ENCODE data around the gene HMGCS2. TPM values are rescaled to one million over a fixed set of nuclear protein-coding genes. Genes with fewer than 3 reads are reported as not detected.

Gene HMGCS2
- polyA plus RNA-seq, 2 of the 4 experiments (the other 2 are of a cell fraction): not detected

GRCh38 chr1:119740261-119740660, 28.4 kb downstream of the HMGCS2 start:
- FAIRE-seq (no peak), DNase-seq (ENCODE audit: low read depth in 1 of 2, low spot score in 1 of 2) (no peak), ATAC-seq (no peak)
- ChIA-PET POLR2A (no interaction called here), CTCF (no interaction called here)
- Histone ChIP-seq H3K27ac (no peak overlapping the region), H3K9me3 (no peaks in the 10 kb centered on the region), H3K4me3 (no peak overlapping the region), H3K4me2 (no peak overlapping the region), H3K4me1 (no peaks in the 10 kb centered on the region)
- 100% methylated on average over 1 of the region's 2 CpGs for WGBS (ENCODE audit: missing lambda C conversion rate)
- no peak for TF ChIP-seq NR3C1 (IDR thresholded peaks at IDR 0.05)
- TF ChIP-seq, protein P1, sequence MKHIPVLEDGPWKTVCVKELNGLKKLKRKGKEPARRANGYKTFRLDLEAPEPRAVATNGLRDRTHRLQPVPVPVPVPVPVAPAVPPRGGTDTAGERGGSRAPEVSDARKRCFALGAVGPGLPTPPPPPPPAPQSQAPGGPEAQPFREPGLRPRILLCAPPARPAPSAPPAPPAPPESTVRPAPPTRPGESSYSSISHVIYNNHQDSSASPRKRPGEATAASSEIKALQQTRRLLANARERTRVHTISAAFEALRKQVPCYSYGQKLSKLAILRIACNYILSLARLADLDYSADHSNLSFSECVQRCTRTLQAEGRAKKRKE (CRISPR knock-in tag; IDR thresholded peaks at IDR 0.05; ENCODE audit: low read depth): no peak
- TF ChIP-seq CEBPB (IDR thresholded peaks at IDR 0.05): no peak
- TF ChIP-seq EHF (CRISPR knock-in tag; IDR thresholded peaks at IDR 0.05): no peak

- TF ChIP-seq E2F6 (IDR thresholded peaks at IDR 0.05; ENCODE audit: borderline replicate concordance, low read depth): no peak
- no peak for TF ChIP-seq HEYL (CRISPR knock-in tag; IDR thresholded peaks at IDR 0.05)
- TF ChIP-seq CHD4 (IDR thresholded peaks at IDR 0.05; ENCODE audit: borderline replicate concordance): no peak
- no peak for TF ChIP-seq JUNB (IDR thresholded peaks at IDR 0.05)
- TF ChIP-seq NFE2L2 (conservative IDR thresholded peaks at IDR 0.05; ENCODE audit: low read length): no peak
- TF ChIP-seq, protein P1 (CRISPR knock-in tag; IDR thresholded peaks at IDR 0.05; ENCODE audit: low read depth): no peak
- TF ChIP-seq JUN (IDR thresholded peaks at IDR 0.05): no peak
- no peak for TF ChIP-seq HDAC2 (IDR thresholded peaks at IDR 0.05)
- no peak for TF ChIP-seq MAFK (IDR thresholded peaks at IDR 0.05; ENCODE audit: partially characterized antibody)
- TF ChIP-seq, protein P2, sequence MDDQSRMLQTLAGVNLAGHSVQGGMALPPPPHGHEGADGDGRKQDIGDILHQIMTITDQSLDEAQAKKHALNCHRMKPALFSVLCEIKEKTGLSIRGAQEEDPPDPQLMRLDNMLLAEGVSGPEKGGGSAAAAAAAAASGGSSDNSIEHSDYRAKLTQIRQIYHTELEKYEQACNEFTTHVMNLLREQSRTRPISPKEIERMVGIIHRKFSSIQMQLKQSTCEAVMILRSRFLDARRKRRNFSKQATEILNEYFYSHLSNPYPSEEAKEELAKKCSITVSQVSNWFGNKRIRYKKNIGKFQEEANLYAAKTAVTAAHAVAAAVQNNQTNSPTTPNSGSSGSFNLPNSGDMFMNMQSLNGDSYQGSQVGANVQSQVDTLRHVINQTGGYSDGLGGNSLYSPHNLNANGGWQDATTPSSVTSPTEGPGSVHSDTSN (IDR thresholded peaks at IDR 0.05): no peak
- no peak for TF ChIP-seq SMC3 (IDR thresholded peaks at IDR 0.05)
- H3K27ac ChIP-seq: no peak overlapping the region
- H3K9me3 ChIP-seq: no peaks in the 10 kb centered on the region
- POLR2A ChIA-PET: no interaction called here
- H3K4me3 ChIP-seq: no peak overlapping the region
- no peak overlapping the region for H3K4me2 ChIP-seq
- ATAC-seq (no peak), FAIRE-seq (no peak), DNase-seq (ENCODE audit: low read depth in 1 of 2, low spot score in 1 of 2) (no peak)
- 83% methylated on average over 3 of the region's 6 CpGs for WGBS (ENCODE audit: missing lambda C conversion rate)
- no peaks in the 10 kb centered on the region for H3K4me1 ChIP-seq
- CTCF ChIA-PET: no interaction called here
Measured at GRCh38 chr1:119739150-119739549, 29.6 kb downstream of the HMGCS2 start.

GRCh38 chr1:119738100-119738720, 30.5 kb downstream of the HMGCS2 start:
- POLR2A ChIA-PET: no interaction called here
- CTCF ChIA-PET: no interaction called here
- no peak for DNase-seq (ENCODE audit: low read depth in 1 of 2, low spot score in 1 of 2)
- Histone ChIP-seq H3K4me1 (no peaks in the 10 kb centered on the region), H3K4me3 (no peak overlapping the region), H3K9me3 (no peaks in the 10 kb centered on the region), H3K4me2 (no peak overlapping the region), H3K27ac (no peak overlapping the region)
- ATAC-seq: no peak
- TF ChIP-seq, protein P2 (IDR thresholded peaks at IDR 0.05): no peak
- TF ChIP-seq NR3C1 (IDR thresholded peaks at IDR 0.05) (no peak), ESRRA (IDR thresholded peaks at IDR 0.05; ENCODE audit: borderline replicate concordance, low read length) (no peak), POLR2A (IDR thresholded peaks at IDR 0.05; ENCODE audit: low read length) (no peak), FOSB (CRISPR knock-in tag; IDR thresholded peaks at IDR 0.05) (no peak), RARB (CRISPR knock-in tag; IDR thresholded peaks at IDR 0.05) (no peak), RNF2 (IDR thresholded peaks at IDR 0.05; ENCODE audit: borderline replicate concordance, low read depth) (no peak), EHF (CRISPR knock-in tag; IDR thresholded peaks at IDR 0.05) (no peak), CTCF (IDR thresholded peaks at IDR 0.05) (no peak), SMC3 (IDR thresholded peaks at IDR 0.05) (no peak), KDM5A (IDR thresholded peaks at IDR 0.05) (no peak), RAD21 (conservative IDR thresholded peaks at IDR 0.05 in 1 of 2, IDR thresholded peaks at IDR 0.05 in 1 of 2) (no peak), CHD2 (IDR thresholded peaks at IDR 0.05; ENCODE audit: low read length, partially characterized antibody) (no peak), PHF8 (IDR thresholded peaks at IDR 0.05; ENCODE audit: borderline replicate concordance, low read depth) (no peak)
- no peak for FAIRE-seq
- WGBS (ENCODE audit: missing lambda C conversion rate): 68% methylated on average over 4 of the region's 7 CpGs

Measured in A549 (cell line).